ENCODE data around the gene MTERF1. TPM values are rescaled to one million over a fixed set of nuclear protein-coding genes. Genes with fewer than 3 reads are reported as not detected.

Gene MTERF1
- total and polyA plus RNA-seq, 9 of the 15 experiments (the other 6 are each of a cell fraction or from before 2014, with no cell fraction given) = 15.7 to 49.2 (median 29.1) TPM

- TF ChIP-seq ZNF551 (CRISPR knock-in tag; IDR thresholded peaks at IDR 0.05) = no peak
- peak; percentile 82 for TF ChIP-seq RBFOX2 (IDR thresholded peaks at IDR 0.05; ENCODE audit: low read depth, low read length)
- TF ChIP-seq ZBTB9 (CRISPR knock-in tag; IDR thresholded peaks at IDR 0.05) = peak; percentile 56; the same call in 1 of the 2 replicates
- no peak for TF ChIP-seq ZNF436 (CRISPR knock-in tag; IDR thresholded peaks at IDR 0.05)
- no peak for TF ChIP-seq TFAM (CRISPR knock-in tag; conservative IDR thresholded peaks at IDR 0.05)
- TF ChIP-seq MXD1 (CRISPR knock-in tag; IDR thresholded peaks at IDR 0.05; ENCODE audit: borderline replicate concordance, poor library complexity, severe bottlenecking) = no peak
- no peak for TF ChIP-seq PBX2 (CRISPR knock-in tag; IDR thresholded peaks at IDR 0.05; ENCODE audit: low read depth)
- no peak for TF ChIP-seq PBX2 (tag; conservative IDR thresholded peaks at IDR 0.05; ENCODE audit: low read depth)
- TF ChIP-seq CREB3L1 (IDR thresholded peaks at IDR 0.05; ENCODE audit: borderline replicate concordance, low read depth) = peak; percentile 46
- TF ChIP-seq NCOR1 (IDR thresholded peaks at IDR 0.05) = peak; percentile 37
- TF ChIP-seq MYBL2 (IDR thresholded peaks at IDR 0.05; ENCODE audit: low read depth) = peak; percentile 39; the same call in 1 of the 2 replicates
- no peak for TF ChIP-seq MYBL2 (CRISPR knock-in tag; IDR thresholded peaks at IDR 0.05; ENCODE audit: borderline replicate concordance)
Measured at GRCh38 chr7:91880413-91881241, at the start of gene MTERF1 (continued).

Measured in K562 (cell line).